ENCODE data around the gene SLC2A11. TPM values are rescaled to one million over a fixed set of nuclear protein-coding genes. Genes with fewer than 3 reads are reported as not detected.

The SLC2A11 gene
- total and polyA plus RNA-seq, 2 experiments from 2014 or later = 6.1 to 16.6 TPM

- no peaks in the 10 kb centered on the region for H3K79me2 ChIP-seq (ENCODE audit: insufficient read depth)
- H3F3A ChIP-seq (ENCODE audit: insufficient read depth) = no peaks in the 10 kb centered on the region
- no peaks in the 10 kb centered on the region for H3K9me2 ChIP-seq (ENCODE audit: insufficient read depth)
- no peaks in the 10 kb centered on the region for H3K4me1 ChIP-seq (ENCODE audit: insufficient read depth)
- H3K4me2 ChIP-seq (ENCODE audit: unreplicated experiment) = no peak overlapping the region
- DNase-seq = no peak
- H3K4me3 ChIP-seq = no peak overlapping the region
- no peaks in the 10 kb centered on the region for H3K9me3 ChIP-seq (ENCODE audit: low read depth)
- H3K9ac ChIP-seq = no peak overlapping the region
- in situ Hi-C loops (cut with MboI) = no loop called here
- H2AFZ ChIP-seq = no peak overlapping the region
- TF ChIP-seq EZH2 (IDR thresholded peaks at IDR 0.05; ENCODE audit: insufficient read depth, poor library complexity, severe bottlenecking) (no peak), EZH2phosphoT487 (IDR thresholded peaks at IDR 0.05; ENCODE audit: insufficient read depth, low read depth) (no peak)
- no peak overlapping the region for H3K27ac ChIP-seq
- H4K20me1 ChIP-seq (ENCODE audit: insufficient read depth) = no peaks in the 10 kb centered on the region
- H3K36me3 ChIP-seq (ENCODE audit: low read depth) = no peaks in the 10 kb centered on the region
- H3K27me3 ChIP-seq (replicated peaks; ENCODE audit: insufficient read depth) = no peaks in the 10 kb centered on the region
- WGBS, 2 experiments (ENCODE audit: low coverage in 1 of 2, low lambda C conversion rate in 2 of 2, missing lambda C conversion rate in 2 of 2) = 94% methylated on average over 8 of the region's 8 CpGs
Observed at GRCh38 chr22:23877566-23877965, 19.9 kb downstream of the SLC2A11 start.

- no peak overlapping the region for H3K27ac ChIP-seq
- DNase-seq = no peak
- no peaks in the 10 kb centered on the region for H3K27me3 ChIP-seq (replicated peaks; ENCODE audit: insufficient read depth)
- no peaks in the 10 kb centered on the region for H3K36me3 ChIP-seq (ENCODE audit: low read depth)
- in situ Hi-C loops (cut with MboI) = no loop called here
- H3K9me2 ChIP-seq (ENCODE audit: insufficient read depth) = no peaks in the 10 kb centered on the region
- TF ChIP-seq EZH2phosphoT487 (IDR thresholded peaks at IDR 0.05; ENCODE audit: insufficient read depth, low read depth) = no peak
- TF ChIP-seq EZH2 (IDR thresholded peaks at IDR 0.05; ENCODE audit: insufficient read depth, poor library complexity, severe bottlenecking) = no peak
- H3K4me2 ChIP-seq (ENCODE audit: unreplicated experiment) = no peak overlapping the region
- H3K9me3 ChIP-seq (ENCODE audit: low read depth) = no peaks in the 10 kb centered on the region
- WGBS, 2 experiments (ENCODE audit: low coverage in 1 of 2, low lambda C conversion rate in 2 of 2, missing lambda C conversion rate in 2 of 2) = 84 to 86% methylated on average over 7 of the region's 7 CpGs
- H2AFZ ChIP-seq = no peak overlapping the region
- H3F3A ChIP-seq (ENCODE audit: insufficient read depth) = no peaks in the 10 kb centered on the region
- no peak overlapping the region for H3K4me3 ChIP-seq
- no peak overlapping the region for H3K9ac ChIP-seq
- H3K4me1 ChIP-seq (ENCODE audit: insufficient read depth) = no peaks in the 10 kb centered on the region
- H3K79me2 ChIP-seq (ENCODE audit: insufficient read depth) = no peaks in the 10 kb centered on the region
- H4K20me1 ChIP-seq (ENCODE audit: insufficient read depth) = no peaks in the 10 kb centered on the region
Observed at GRCh38 chr22:23878219-23878618, 20.5 kb downstream of the SLC2A11 start.

GRCh38 chr22:23882370-23882769 lies 24.7 kb downstream of the SLC2A11 start:
- H3K79me2 ChIP-seq (ENCODE audit: insufficient read depth) = no peaks in the 10 kb centered on the region
- DNase-seq = no peak
- in situ Hi-C loops (cut with MboI) = no loop called here
- H3K4me2 ChIP-seq (ENCODE audit: unreplicated experiment) = no peak overlapping the region
- no peak overlapping the region for H2AFZ ChIP-seq
- H3K27ac ChIP-seq = no peak overlapping the region
- H3K4me3 ChIP-seq = no peak overlapping the region
- TF ChIP-seq EZH2 (IDR thresholded peaks at IDR 0.05; ENCODE audit: insufficient read depth, poor library complexity, severe bottlenecking) = no peak
- TF ChIP-seq EZH2phosphoT487 (IDR thresholded peaks at IDR 0.05; ENCODE audit: insufficient read depth, low read depth) = no peak
- WGBS, 2 experiments (ENCODE audit: low coverage in 1 of 2, low lambda C conversion rate in 2 of 2, missing lambda C conversion rate in 2 of 2) = 85 to 86% methylated on average over 11 to 17 of the region's 20 CpGs
- H3K4me1 ChIP-seq (ENCODE audit: insufficient read depth) = no peaks in the 10 kb centered on the region
- H3K27me3 ChIP-seq (replicated peaks; ENCODE audit: insufficient read depth) = no peaks in the 10 kb centered on the region
- no peaks in the 10 kb centered on the region for H3F3A ChIP-seq (ENCODE audit: insufficient read depth)
- H3K36me3 ChIP-seq (ENCODE audit: low read depth) = no peaks in the 10 kb centered on the region
- H3K9me3 ChIP-seq (ENCODE audit: low read depth) = no peaks in the 10 kb centered on the region
- no peak overlapping the region for H3K9ac ChIP-seq
- H3K9me2 ChIP-seq (ENCODE audit: insufficient read depth) = no peaks in the 10 kb centered on the region
- H4K20me1 ChIP-seq (ENCODE audit: insufficient read depth) = no peaks in the 10 kb centered on the region

- H4K20me1 ChIP-seq (ENCODE audit: insufficient read depth) = no peaks in the 10 kb centered on the region
- H3K79me2 ChIP-seq (ENCODE audit: insufficient read depth) = no peaks in the 10 kb centered on the region
- in situ Hi-C loops (cut with MboI) = no loop called here
- H3K4me2 ChIP-seq (ENCODE audit: unreplicated experiment) = no peak overlapping the region
- no peaks in the 10 kb centered on the region for H3K9me3 ChIP-seq (ENCODE audit: low read depth)
- no peak overlapping the region for H3K27ac ChIP-seq
- no peak for DNase-seq
- H3K9me2 ChIP-seq (ENCODE audit: insufficient read depth) = no peaks in the 10 kb centered on the region
- H3F3A ChIP-seq (ENCODE audit: insufficient read depth) = peaks cover 9% of the 10 kb centered on the region; the same call in 1 of the 2 replicates
- no peak overlapping the region for H3K4me3 ChIP-seq
- peaks cover 3% of the 10 kb centered on the region for H3K4me1 ChIP-seq (ENCODE audit: insufficient read depth)
- TF ChIP-seq EZH2phosphoT487 (IDR thresholded peaks at IDR 0.05; ENCODE audit: insufficient read depth, low read depth) (no peak), EZH2 (IDR thresholded peaks at IDR 0.05; ENCODE audit: insufficient read depth, poor library complexity, severe bottlenecking) (no peak)
- no peaks in the 10 kb centered on the region for H3K27me3 ChIP-seq (replicated peaks; ENCODE audit: insufficient read depth)
- H2AFZ ChIP-seq = no peak overlapping the region
- no peaks in the 10 kb centered on the region for H3K36me3 ChIP-seq (ENCODE audit: low read depth)
- 94 to 96% methylated on average over 9 of the region's 9 CpGs for WGBS, 2 experiments (ENCODE audit: low coverage in 1 of 2, low lambda C conversion rate in 2 of 2, missing lambda C conversion rate in 2 of 2)
- H3K9ac ChIP-seq = no peak overlapping the region
Observed at GRCh38 chr22:23883658-23884057, 26.0 kb downstream of the SLC2A11 start.

GRCh38 chr22:23884140-23884539 lies 26.5 kb downstream of the SLC2A11 start:
- in situ Hi-C loops (cut with MboI) = no loop called here
- DNase-seq = no peak
- no peak overlapping the region for H2AFZ ChIP-seq
- H3K36me3 ChIP-seq (ENCODE audit: low read depth) = no peaks in the 10 kb centered on the region
- no peak overlapping the region for H3K27ac ChIP-seq
- 83 to 87% methylated on average over 8 of the region's 9 CpGs for WGBS, 2 experiments (ENCODE audit: low coverage in 1 of 2, low lambda C conversion rate in 2 of 2, missing lambda C conversion rate in 2 of 2)
- no peaks in the 10 kb centered on the region for H3K79me2 ChIP-seq (ENCODE audit: insufficient read depth)
- H3K9ac ChIP-seq = no peak overlapping the region
- H3F3A ChIP-seq (ENCODE audit: insufficient read depth) = peaks cover 12% of the 10 kb centered on the region; the same call in 1 of the 2 replicates
- H3K27me3 ChIP-seq (replicated peaks; ENCODE audit: insufficient read depth) = no peaks in the 10 kb centered on the region
- no peak overlapping the region for H3K4me2 ChIP-seq (ENCODE audit: unreplicated experiment)
- peaks cover 4% of the 10 kb centered on the region for H3K4me1 ChIP-seq (ENCODE audit: insufficient read depth)
- no peaks in the 10 kb centered on the region for H3K9me2 ChIP-seq (ENCODE audit: insufficient read depth)
- TF ChIP-seq EZH2phosphoT487 (IDR thresholded peaks at IDR 0.05; ENCODE audit: insufficient read depth, low read depth) (no peak), EZH2 (IDR thresholded peaks at IDR 0.05; ENCODE audit: insufficient read depth, poor library complexity, severe bottlenecking) (no peak)
- no peaks in the 10 kb centered on the region for H4K20me1 ChIP-seq (ENCODE audit: insufficient read depth)
- H3K4me3 ChIP-seq = no peak overlapping the region
- H3K9me3 ChIP-seq (ENCODE audit: low read depth) = no peaks in the 10 kb centered on the region

Measured in GM23248 (cell line).